Measurements from ENCODE around the gene MEFV. TPM values are rescaled to one million over a fixed set of nuclear protein-coding genes. Genes with fewer than 3 reads are reported as not detected.
A peak's percentile ranks its signal among the peaks of the same experiment; 100 is the strongest.
"Not testable (repeated sequence)": the region's sequence is repeated elsewhere in the genome, so short reads cannot be mapped to it uniquely, and the experiment has no call there.

The MEFV gene
- total RNA-seq, 1 experiment from 2014 or later = not detected

- DNase-seq (ENCODE audit: low spot score) = not testable (repeated sequence)
Observed at GRCh38 chr16:3270718-3271117, 14.3 kb upstream of the MEFV start.

GRCh38 chr16:3268294-3268693, 11.9 kb upstream of the MEFV start:
- DNase-seq (ENCODE audit: low spot score) = no peak

GRCh38 chr16:3266873-3267537, 10.6 kb upstream of the MEFV start:
- DNase-seq (ENCODE audit: low spot score) = peak; percentile 64

GRCh38 chr16:3264137-3265036, 8.0 kb upstream of the MEFV start:
- DNase-seq (ENCODE audit: low spot score) = peak; percentile 97

- DNase-seq (ENCODE audit: low spot score) = no peak
Observed at GRCh38 chr16:3262517-3262916, 6.1 kb upstream of the MEFV start.

GRCh38 chr16:3259836-3260235, 3.4 kb upstream of the MEFV start:
- DNase-seq (ENCODE audit: low spot score) = no peak

GRCh38 chr16:3256866-3257465, 533 bp upstream of the MEFV start:
- peak; percentile 15 for DNase-seq (ENCODE audit: low spot score)

- DNase-seq (ENCODE audit: low spot score) = no peak
Observed at GRCh38 chr16:3254309-3254708, 2.1 kb downstream of the MEFV start.

GRCh38 chr16:3252967-3253366, 3.5 kb downstream of the MEFV start:
- DNase-seq (ENCODE audit: low spot score) = no peak

- no peak for DNase-seq (ENCODE audit: low spot score)
Observed at GRCh38 chr16:3249451-3249850, 7.0 kb downstream of the MEFV start.

GRCh38 chr16:3249020-3249419, 7.4 kb downstream of the MEFV start:
- no peak for DNase-seq (ENCODE audit: low spot score)

GRCh38 chr16:3248596-3248995, 7.8 kb downstream of the MEFV start:
- DNase-seq (ENCODE audit: low spot score) = no peak

GRCh38 chr16:3246876-3247275, 9.6 kb downstream of the MEFV start:
- no peak for DNase-seq (ENCODE audit: low spot score)

GRCh38 chr16:3246002-3246401, 10.4 kb downstream of the MEFV start:
- DNase-seq (ENCODE audit: low spot score) = no peak

- DNase-seq (ENCODE audit: low spot score) = no peak
Observed at GRCh38 chr16:3243882-3244281, 12.6 kb downstream of the MEFV start.

GRCh38 chr16:3242709-3243108, 13.7 kb downstream of the MEFV start:
- DNase-seq (ENCODE audit: low spot score) = no peak

GRCh38 chr16:3241761-3242160, 14.7 kb downstream of the MEFV start:
- DNase-seq (ENCODE audit: low spot score) = no peak

- no peak for DNase-seq (ENCODE audit: low spot score)
Observed at GRCh38 chr16:3235856-3236669, 20.4 kb downstream of the MEFV start.

GRCh38 chr16:3234857-3235561, 21.4 kb downstream of the MEFV start, which contains the start of gene ZNF200:
Gene ZNF200 (minus strand): TSS chr16:3235158. CDS start chr16:3233755, 1,403 bp downstream.
- DNase-seq (ENCODE audit: low spot score) = peak; percentile 95

- no peak for DNase-seq (ENCODE audit: low spot score)
Observed at GRCh38 chr16:3234543-3234856, 21.9 kb downstream of the MEFV start.

- no peak for DNase-seq (ENCODE audit: low spot score)
Observed at GRCh38 chr16:3223913-3224515, 32.4 kb downstream of the MEFV start.
